Measurements from ENCODE around the gene KAT7. TPM values are rescaled to one million over a fixed set of nuclear protein-coding genes. Genes with fewer than 3 reads are reported as not detected.

KAT7 gene
- total RNA-seq, 3 donors from 2014 or later (not counting 1 experiment from before 2014, with no cell fraction given), result 195 to 231 (median 213) TPM

GRCh38 chr17:49783071-49783715, 5.3 kb upstream of the KAT7 start:
- DNase-seq, result no peak
- WGBS (ENCODE audit: insufficient coverage), result 57% methylated on average over 3 of the region's 3 CpGs

DNA sequence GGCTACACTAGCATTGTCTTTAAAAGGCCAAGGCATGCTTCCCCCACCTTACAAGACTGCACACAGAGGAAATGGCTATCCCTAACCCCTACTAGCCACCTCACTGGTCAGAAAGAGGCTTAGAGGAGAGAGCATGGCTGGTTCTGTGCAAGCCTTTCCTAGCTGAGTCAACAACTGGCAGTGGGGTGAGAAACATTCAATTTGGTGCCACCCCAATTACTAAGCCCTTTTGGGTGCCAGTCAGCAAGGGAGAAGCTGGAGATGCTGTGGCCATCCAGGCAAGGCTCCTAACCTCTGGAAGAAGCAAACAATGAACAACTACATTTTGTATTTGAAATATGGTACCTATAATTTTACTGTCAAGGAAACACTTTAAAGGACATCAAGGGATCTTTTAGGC, 4.7 kb upstream of the KAT7 start:
- ATAC-seq (no peak), DNase-seq (no peak)
- TF ChIP-seq, protein P1, sequence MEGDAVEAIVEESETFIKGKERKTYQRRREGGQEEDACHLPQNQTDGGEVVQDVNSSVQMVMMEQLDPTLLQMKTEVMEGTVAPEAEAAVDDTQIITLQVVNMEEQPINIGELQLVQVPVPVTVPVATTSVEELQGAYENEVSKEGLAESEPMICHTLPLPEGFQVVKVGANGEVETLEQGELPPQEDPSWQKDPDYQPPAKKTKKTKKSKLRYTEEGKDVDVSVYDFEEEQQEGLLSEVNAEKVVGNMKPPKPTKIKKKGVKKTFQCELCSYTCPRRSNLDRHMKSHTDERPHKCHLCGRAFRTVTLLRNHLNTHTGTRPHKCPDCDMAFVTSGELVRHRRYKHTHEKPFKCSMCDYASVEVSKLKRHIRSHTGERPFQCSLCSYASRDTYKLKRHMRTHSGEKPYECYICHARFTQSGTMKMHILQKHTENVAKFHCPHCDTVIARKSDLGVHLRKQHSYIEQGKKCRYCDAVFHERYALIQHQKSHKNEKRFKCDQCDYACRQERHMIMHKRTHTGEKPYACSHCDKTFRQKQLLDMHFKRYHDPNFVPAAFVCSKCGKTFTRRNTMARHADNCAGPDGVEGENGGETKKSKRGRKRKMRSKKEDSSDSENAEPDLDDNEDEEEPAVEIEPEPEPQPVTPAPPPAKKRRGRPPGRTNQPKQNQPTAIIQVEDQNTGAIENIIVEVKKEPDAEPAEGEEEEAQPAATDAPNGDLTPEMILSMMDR (IDR thresholded peaks at IDR 0.05), result no peak
- intact Hi-C loops (cut with micrococcal nuclease), result no loop called here
- Mint-ChIP-seq H3K27ac (no peak overlapping the region), H3K27me3 (ENCODE audit: low read depth in 2 of 2) (no peaks in the 10 kb centered on the region), H3K36me3 (no peaks in the 10 kb centered on the region), H3K4me3 (no peak overlapping the region), H3K4me1 (peaks cover 18 to 22% of the 10 kb centered on the region in 2 donors), H3K9me3 (no peaks in the 10 kb centered on the region)
- H3K4me3 ChIP-seq (ENCODE audit: low read length), result no peak overlapping the region
- H3K4me1 ChIP-seq (ENCODE audit: control insufficient read depth, insufficient read depth, low read length), result peaks cover 9% of the 10 kb centered on the region
- H3K9me3 ChIP-seq (ENCODE audit: control insufficient read depth, insufficient read depth, low read length), result no peaks in the 10 kb centered on the region
- no peak overlapping the region for H3K27ac ChIP-seq (ENCODE audit: low read length)
- H3K36me3 ChIP-seq (ENCODE audit: control insufficient read depth, insufficient read depth, low read length), result no peaks in the 10 kb centered on the region
- no peaks in the 10 kb centered on the region for H3K27me3 ChIP-seq (ENCODE audit: control insufficient read depth, insufficient read depth, low read length)

More at GRCh38 chr17:49783071-49783715, 5.3 kb upstream of the KAT7 start:
- H3K36me3 Mint-ChIP-seq, result no peaks in the 10 kb centered on the region
- TF ChIP-seq, protein P1 (IDR thresholded peaks at IDR 0.05), result no peak
- no peaks in the 10 kb centered on the region for H3K27me3 Mint-ChIP-seq (ENCODE audit: low read depth in 2 of 2)
- H3K4me3 Mint-ChIP-seq, result no peak overlapping the region
- H3K27ac ChIP-seq (ENCODE audit: low read length), result no peak overlapping the region
- ATAC-seq, result no peak
- H3K4me3 ChIP-seq (ENCODE audit: low read length), result no peak overlapping the region
- H3K4me1 Mint-ChIP-seq, result peaks cover 14 to 16% of the 10 kb centered on the region in 2 donors
- no peaks in the 10 kb centered on the region for H3K27me3 ChIP-seq (ENCODE audit: control insufficient read depth, insufficient read depth, low read length)
- no peaks in the 10 kb centered on the region for H3K9me3 ChIP-seq (ENCODE audit: control insufficient read depth, insufficient read depth, low read length)
- no peak overlapping the region for H3K27ac Mint-ChIP-seq
- intact Hi-C loops (cut with micrococcal nuclease), result no loop called here
- H3K4me1 ChIP-seq (ENCODE audit: control insufficient read depth, insufficient read depth, low read length), result peaks cover 9% of the 10 kb centered on the region
- H3K36me3 ChIP-seq (ENCODE audit: control insufficient read depth, insufficient read depth, low read length), result no peaks in the 10 kb centered on the region
- no peaks in the 10 kb centered on the region for H3K9me3 Mint-ChIP-seq

DNA sequence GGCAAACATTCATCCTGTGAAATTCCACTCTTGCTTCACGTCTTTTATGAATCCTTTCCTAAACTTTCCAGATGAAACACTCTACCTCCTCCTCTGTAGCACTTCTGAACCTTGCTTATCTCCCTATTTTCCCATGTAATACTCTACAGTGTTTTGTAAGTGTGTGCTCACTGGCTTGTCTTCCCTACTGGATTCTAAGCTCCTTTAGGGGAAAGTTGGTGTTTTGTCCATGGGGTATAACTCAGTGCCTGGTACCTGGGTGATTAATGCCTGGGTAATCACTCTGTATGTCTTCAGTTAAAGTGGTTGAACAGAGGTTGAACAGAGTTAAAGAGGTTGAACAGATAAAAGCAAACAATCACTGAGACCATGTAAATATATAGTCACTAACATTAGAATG, 3.8 kb upstream of the KAT7 start:
- peaks cover 24 to 27% of the 10 kb centered on the region in 2 donors for H3K4me1 Mint-ChIP-seq
- H3K27me3 Mint-ChIP-seq (ENCODE audit: low read depth in 2 of 2), result no peaks in the 10 kb centered on the region
- intact Hi-C loops (cut with micrococcal nuclease), result no loop called here
- no peak overlapping the region for H3K4me3 Mint-ChIP-seq
- Histone ChIP-seq H3K27me3 (ENCODE audit: control insufficient read depth, insufficient read depth, low read length) (no peaks in the 10 kb centered on the region), H3K36me3 (ENCODE audit: control insufficient read depth, insufficient read depth, low read length) (no peaks in the 10 kb centered on the region), H3K4me1 (ENCODE audit: control insufficient read depth, insufficient read depth, low read length) (peaks cover 14% of the 10 kb centered on the region), H3K27ac (ENCODE audit: low read length) (no peak overlapping the region), H3K4me3 (ENCODE audit: low read length) (no peak overlapping the region), H3K9me3 (ENCODE audit: control insufficient read depth, insufficient read depth, low read length) (no peaks in the 10 kb centered on the region)
- TF ChIP-seq, protein P1 (IDR thresholded peaks at IDR 0.05), result no peak
- H3K27ac Mint-ChIP-seq, result no peak overlapping the region
- no peaks in the 10 kb centered on the region for H3K36me3 Mint-ChIP-seq
- WGBS (ENCODE audit: insufficient coverage), result 100% methylated on average over 1 of the region's 1 CpG
- H3K9me3 Mint-ChIP-seq, result no peaks in the 10 kb centered on the region
- DNase-seq (no peak), ATAC-seq (no peak)

Measured in natural killer cell (primary cell).